Loucy (cell line): Measurements from ENCODE around the gene TTC7B.

Experiments used
- H2AFZ ChIP-seq: fragments of 200-600 bp; sonication (generic); 2 replicates; pipeline ENCODE4 v1.6.0; 2016; ENCODE audit warnings: antibody characterized with exemption, mild to moderate bottlenecking, low read length, moderate library complexity
- H3F3A ChIP-seq: fragments of 200-600 bp; 2 replicates; pipeline ENCODE4 v1.6.0; 2016; ENCODE audit warnings: antibody characterized with exemption, low read depth, mild to moderate bottlenecking
- H3K27me3 ChIP-seq: fragments of 200-600 bp; sonication (generic); 2 replicates; pipeline ENCODE4 v1.6.1; 2014; ENCODE audit warnings: low read length, mild to moderate bottlenecking; ENCODE audit not compliant: insufficient read depth, poor library complexity, severe bottlenecking
- H3K36me3 ChIP-seq: fragments of 200-600 bp; sonication (generic); 2 replicates; pipeline ENCODE4 v1.6.1; 2016; ENCODE audit warnings: low read length; ENCODE audit not compliant: insufficient read depth
- H3K4me1 ChIP-seq: fragments of 200-600 bp; sonication (generic); 2 replicates; pipeline ENCODE4 v1.5.1; 2014; ENCODE audit warnings: low read length, mild to moderate bottlenecking; ENCODE audit not compliant: insufficient read depth, poor library complexity, severe bottlenecking
- H3K4me2 ChIP-seq: fragments of 200-600 bp; sonication (generic); 2 replicates; pipeline ENCODE4 v1.6.0; 2014; ENCODE audit warnings: antibody characterized with exemption, low read length, low read depth, mild to moderate bottlenecking; ENCODE audit not compliant: poor library complexity, severe bottlenecking
- H3K4me3 ChIP-seq: fragments of 200-600 bp; sonication (generic); 2 replicates; pipeline ENCODE4 v1.5.1; 2014; ENCODE audit warnings: low read length, mild to moderate bottlenecking, mixed read lengths; ENCODE audit not compliant: poor library complexity, severe bottlenecking
- H3K79me2 ChIP-seq: fragments of 200-600 bp; sonication (generic); 2 replicates; pipeline ENCODE4 v1.6.1; 2014; ENCODE audit warnings: low read length; ENCODE audit not compliant: insufficient read depth
- H3K9ac ChIP-seq: fragments of 200-600 bp; sonication (generic); 2 replicates; pipeline ENCODE4 v1.6.0; 2014; ENCODE audit warnings: mild to moderate bottlenecking, low read depth, low read length, moderate library complexity; ENCODE audit not compliant: poor library complexity, severe bottlenecking
- H3K9me2 ChIP-seq: fragments of 200-600 bp; sonication (generic); replicated peaks from 2 replicates; pipeline ENCODE4 v1.6.1; 2016; ENCODE audit warnings: low read depth, low read length, mixed read lengths
- H3K9me3 ChIP-seq: fragments of 200-600 bp; sonication (generic); 2 replicates; pipeline ENCODE4 v1.6.1; 2014; ENCODE audit warnings: mild to moderate bottlenecking, antibody characterized with exemption, low read length, low read depth; ENCODE audit not compliant: insufficient read depth
- H4K20me1 ChIP-seq: fragments of 200-600 bp; sonication (generic); 2 replicates; pipeline ENCODE4 v1.6.0; 2014; ENCODE audit warnings: antibody characterized with exemption, low read length, mild to moderate bottlenecking; ENCODE audit not compliant: insufficient read depth, poor library complexity, severe bottlenecking
- EZH2phosphoT487 ChIP-seq: fragments of 200-600 bp; IDR thresholded peaks from 2 replicates; pipeline ENCODE4 v1.6.1; 2018; ENCODE audit warnings: antibody characterized with exemption, mild to moderate bottlenecking, moderate library complexity, borderline replicate concordance
- TF ChIP-seq, protein P1 (sequence below): fragments of 200-600 bp; sonication (generic); conservative IDR thresholded peaks from 2 replicates; pipeline ENCODE4 v1.5.1; 2014; ENCODE audit warnings: mild to moderate bottlenecking, antibody characterized with exemption, low read length

TTC7B gene

DNA sequence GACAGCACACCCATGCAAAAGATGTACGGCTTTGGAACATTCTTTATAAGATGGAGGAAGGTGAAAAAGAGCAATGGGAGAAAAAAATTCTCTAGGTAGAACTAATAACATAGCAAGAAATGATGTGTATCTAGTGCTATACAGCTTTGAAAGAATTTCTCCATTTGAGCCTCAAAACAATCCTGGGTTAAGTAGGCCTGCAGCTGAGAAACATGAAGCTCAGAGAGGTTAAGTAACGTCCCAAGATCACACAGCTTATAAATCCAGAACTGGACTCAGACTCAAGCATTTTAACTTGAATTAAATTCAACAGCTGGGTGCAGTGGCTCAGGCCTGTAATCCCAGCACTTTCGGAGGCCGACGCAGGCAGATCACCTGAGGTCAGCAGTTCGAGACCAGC, 32.9 kb downstream of the TTC7B start:
- Histone ChIP-seq H3K9me2 (no peaks in the 10 kb centered on the region), H3F3A (no peaks in the 10 kb centered on the region), H3K4me1 (no peaks in the 10 kb centered on the region), H2AFZ (no peak overlapping the region), H3K36me3 (peaks cover 54% of the 10 kb centered on the region; the same call in 1 of the 2 replicates), H4K20me1 (no peaks in the 10 kb centered on the region), H3K27me3 (no peaks in the 10 kb centered on the region), H3K9ac (no peak overlapping the region), H3K4me3 (no peak overlapping the region), H3K79me2 (0 out of 2 replicates have a peak, but pooled peaks cover 5% of the 10 kb centered on the region), H3K4me2 (no peak overlapping the region), H3K9me3 (no peaks in the 10 kb centered on the region)
- TF ChIP-seq EZH2phosphoT487, result no peak
- TF ChIP-seq, protein P1, sequence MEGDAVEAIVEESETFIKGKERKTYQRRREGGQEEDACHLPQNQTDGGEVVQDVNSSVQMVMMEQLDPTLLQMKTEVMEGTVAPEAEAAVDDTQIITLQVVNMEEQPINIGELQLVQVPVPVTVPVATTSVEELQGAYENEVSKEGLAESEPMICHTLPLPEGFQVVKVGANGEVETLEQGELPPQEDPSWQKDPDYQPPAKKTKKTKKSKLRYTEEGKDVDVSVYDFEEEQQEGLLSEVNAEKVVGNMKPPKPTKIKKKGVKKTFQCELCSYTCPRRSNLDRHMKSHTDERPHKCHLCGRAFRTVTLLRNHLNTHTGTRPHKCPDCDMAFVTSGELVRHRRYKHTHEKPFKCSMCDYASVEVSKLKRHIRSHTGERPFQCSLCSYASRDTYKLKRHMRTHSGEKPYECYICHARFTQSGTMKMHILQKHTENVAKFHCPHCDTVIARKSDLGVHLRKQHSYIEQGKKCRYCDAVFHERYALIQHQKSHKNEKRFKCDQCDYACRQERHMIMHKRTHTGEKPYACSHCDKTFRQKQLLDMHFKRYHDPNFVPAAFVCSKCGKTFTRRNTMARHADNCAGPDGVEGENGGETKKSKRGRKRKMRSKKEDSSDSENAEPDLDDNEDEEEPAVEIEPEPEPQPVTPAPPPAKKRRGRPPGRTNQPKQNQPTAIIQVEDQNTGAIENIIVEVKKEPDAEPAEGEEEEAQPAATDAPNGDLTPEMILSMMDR, result no peak

DNA sequence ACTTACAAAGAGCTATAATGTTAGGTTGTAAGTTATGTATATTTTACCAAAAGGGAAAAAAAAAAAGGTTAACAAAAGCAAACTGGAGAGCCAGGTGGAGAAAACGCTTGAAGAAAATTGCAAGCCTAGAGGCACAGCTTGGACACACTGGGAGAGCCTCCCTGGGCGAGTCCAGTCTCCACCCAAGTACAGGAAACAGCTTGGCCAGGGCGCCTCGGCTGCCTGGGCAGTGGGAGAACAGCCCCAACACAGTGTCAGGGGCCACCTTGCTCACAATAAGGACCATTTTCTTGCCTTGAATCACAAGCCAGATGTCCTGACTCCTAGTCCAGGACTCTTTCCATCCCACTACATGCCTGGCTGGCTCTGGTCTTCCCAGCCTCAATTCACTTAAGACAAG, 33.3 kb downstream of the TTC7B start:
- H3K9me2 ChIP-seq, result no peaks in the 10 kb centered on the region
- no peaks in the 10 kb centered on the region for H4K20me1 ChIP-seq
- no peaks in the 10 kb centered on the region for H3K27me3 ChIP-seq
- H2AFZ ChIP-seq, result no peak overlapping the region
- no peak overlapping the region for H3K4me2 ChIP-seq
- H3F3A ChIP-seq, result no peaks in the 10 kb centered on the region
- peaks cover 55% of the 10 kb centered on the region; the same call in 1 of the 2 replicates for H3K36me3 ChIP-seq
- no peak overlapping the region for H3K4me3 ChIP-seq
- 0 out of 2 replicates have a peak, but pooled peaks cover under 1% of the 10 kb centered on the region for H3K79me2 ChIP-seq
- no peaks in the 10 kb centered on the region for H3K4me1 ChIP-seq
- no peak overlapping the region for H3K9ac ChIP-seq
- TF ChIP-seq EZH2phosphoT487, result no peak
- TF ChIP-seq, protein P1, result no peak
- no peaks in the 10 kb centered on the region for H3K9me3 ChIP-seq

DNA sequence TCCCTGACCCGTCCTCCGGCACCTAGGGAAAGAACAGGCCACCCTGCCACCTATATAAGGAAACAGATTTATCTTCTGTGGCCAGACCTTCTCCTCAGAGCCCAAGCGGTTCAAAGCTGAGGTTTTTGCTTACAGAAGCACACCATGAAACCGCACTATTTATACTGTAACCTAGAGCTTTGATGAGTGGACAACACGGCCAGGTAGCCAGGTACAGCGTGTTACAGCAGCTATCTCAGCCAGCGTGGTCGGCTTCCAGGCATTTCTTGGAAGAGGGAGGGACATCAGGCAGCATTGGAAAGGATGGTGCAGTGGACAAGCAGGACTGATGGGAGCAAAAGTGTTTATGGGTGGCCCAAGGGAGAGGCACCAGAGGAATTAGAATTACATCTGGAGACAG, 34.4 kb downstream of the TTC7B start:
- H3K79me2 ChIP-seq, result no peaks in the 10 kb centered on the region
- H3K27me3 ChIP-seq, result no peaks in the 10 kb centered on the region
- peaks cover 61% of the 10 kb centered on the region; the same call in 1 of the 2 replicates for H3K36me3 ChIP-seq
- no peak overlapping the region for H3K9ac ChIP-seq
- H3K4me2 ChIP-seq, result no peak overlapping the region
- no peak overlapping the region for H2AFZ ChIP-seq
- TF ChIP-seq, protein P1, result no peak
- no peak for TF ChIP-seq EZH2phosphoT487
- H3K4me1 ChIP-seq, result no peaks in the 10 kb centered on the region
- no peaks in the 10 kb centered on the region for H3K9me3 ChIP-seq
- no peak overlapping the region for H3K4me3 ChIP-seq
- no peaks in the 10 kb centered on the region for H4K20me1 ChIP-seq
- no peaks in the 10 kb centered on the region for H3F3A ChIP-seq
- H3K9me2 ChIP-seq, result no peaks in the 10 kb centered on the region
